VCaP (cell line): ENCODE data around the gene PDCD1LG2.

ENCODE experiments used
- H3K27ac ChIP-seq: fragments of 450-650 bp; 2 replicates; pipeline ENCODE4 v1.5.1; 2017
- CTCF ChIP-seq: fragments of 450-650 bp; conservative IDR thresholded peaks from 2 replicates; pipeline ENCODE4 v1.5.1; 2017; ENCODE audit warnings: mild to moderate bottlenecking, moderate library complexity

The PDCD1LG2 gene

DNA sequence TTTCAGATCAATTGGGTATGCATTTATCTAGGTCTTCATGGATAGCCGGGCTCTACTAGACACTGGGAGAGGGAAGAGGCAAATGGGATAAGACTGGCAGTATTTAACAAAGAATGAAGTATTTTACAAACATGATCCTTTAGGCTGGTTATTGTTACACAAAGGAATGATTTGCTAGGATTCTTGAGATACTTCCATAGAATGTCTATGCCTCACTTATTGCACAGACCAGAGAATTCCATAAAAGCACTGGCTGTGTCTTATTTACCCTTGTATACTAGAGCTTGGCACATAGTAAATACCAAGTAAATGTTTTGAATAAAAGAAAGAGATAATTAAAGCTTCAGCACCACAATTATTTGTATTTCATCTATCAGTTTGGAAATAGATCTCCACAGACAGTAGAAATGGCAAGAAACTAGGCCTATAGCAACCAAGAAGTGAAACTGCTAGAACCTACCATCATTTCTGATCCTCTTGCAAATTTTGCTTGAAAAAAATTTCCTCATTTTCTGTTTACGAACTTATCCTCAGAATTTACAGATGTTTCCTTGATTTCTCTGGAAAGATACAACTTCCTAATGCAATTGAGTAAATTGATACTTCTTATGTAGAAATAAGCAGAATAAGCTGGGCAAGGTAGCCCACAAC, 3.8 kb downstream of the PDCD1LG2 start:
- TF ChIP-seq CTCF, result no peak

DNA sequence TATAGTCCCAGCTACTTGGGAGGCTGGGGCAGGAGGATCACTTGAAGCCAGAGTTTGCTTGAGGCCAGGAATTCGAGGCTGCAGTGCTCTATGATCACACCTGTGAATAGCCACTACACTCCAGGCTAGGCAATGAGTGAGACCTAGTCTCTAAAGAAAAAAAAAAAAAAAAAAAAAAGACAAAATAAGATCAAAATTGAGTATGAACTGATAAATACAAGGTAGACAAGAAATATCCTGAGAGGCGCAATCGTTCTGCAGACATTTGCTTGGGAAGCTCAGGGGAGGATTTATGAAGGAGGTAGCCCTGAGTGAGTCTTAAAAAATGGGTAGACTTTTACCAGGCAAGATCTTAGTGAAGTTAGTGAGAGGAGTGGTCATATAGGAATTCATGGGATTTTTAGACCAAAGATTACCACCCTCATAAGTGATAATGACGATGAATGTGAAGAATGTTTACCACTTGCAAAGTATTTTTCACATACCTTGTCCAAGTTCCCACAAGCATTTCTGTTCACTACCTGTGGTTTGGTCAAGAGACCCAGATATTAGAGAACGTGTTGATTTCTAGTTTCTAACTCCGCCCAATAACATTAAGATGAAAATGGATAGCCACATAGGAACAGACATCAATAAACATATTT, 4.4 kb downstream of the PDCD1LG2 start:
- no peak for TF ChIP-seq CTCF
- H3K27ac ChIP-seq, result no peak overlapping the region

More for the DNA sequence above, 3.8 kb downstream of the PDCD1LG2 start:
- H3K27ac ChIP-seq, result no peak overlapping the region

DNA sequence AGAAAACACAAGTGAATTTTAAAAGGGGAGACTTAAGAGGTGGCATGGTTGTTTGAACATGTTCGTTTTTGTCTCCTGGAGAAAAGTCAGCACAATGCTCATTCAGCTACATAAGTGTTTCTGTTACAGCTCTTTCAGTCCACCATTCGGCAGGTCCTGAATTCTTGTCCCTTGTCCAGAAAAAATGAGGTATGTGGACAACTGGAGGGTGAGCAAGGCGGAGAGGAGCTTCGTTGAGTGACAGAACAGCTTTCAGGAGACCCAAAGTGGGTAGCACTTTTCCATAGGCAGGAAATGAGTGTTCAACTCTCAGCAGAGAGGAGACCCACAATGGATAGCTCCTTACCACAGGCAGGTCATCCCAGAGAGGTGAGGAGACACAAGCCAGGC, 4.9 kb downstream of the PDCD1LG2 start:
- no peak for TF ChIP-seq CTCF
- H3K27ac ChIP-seq, result no peak overlapping the region

GRCh38 chr9:5516453-5517220, 6.3 kb downstream of the PDCD1LG2 start:
- H3K27ac ChIP-seq, result no peak overlapping the region
- TF ChIP-seq CTCF, result no peak

DNA sequence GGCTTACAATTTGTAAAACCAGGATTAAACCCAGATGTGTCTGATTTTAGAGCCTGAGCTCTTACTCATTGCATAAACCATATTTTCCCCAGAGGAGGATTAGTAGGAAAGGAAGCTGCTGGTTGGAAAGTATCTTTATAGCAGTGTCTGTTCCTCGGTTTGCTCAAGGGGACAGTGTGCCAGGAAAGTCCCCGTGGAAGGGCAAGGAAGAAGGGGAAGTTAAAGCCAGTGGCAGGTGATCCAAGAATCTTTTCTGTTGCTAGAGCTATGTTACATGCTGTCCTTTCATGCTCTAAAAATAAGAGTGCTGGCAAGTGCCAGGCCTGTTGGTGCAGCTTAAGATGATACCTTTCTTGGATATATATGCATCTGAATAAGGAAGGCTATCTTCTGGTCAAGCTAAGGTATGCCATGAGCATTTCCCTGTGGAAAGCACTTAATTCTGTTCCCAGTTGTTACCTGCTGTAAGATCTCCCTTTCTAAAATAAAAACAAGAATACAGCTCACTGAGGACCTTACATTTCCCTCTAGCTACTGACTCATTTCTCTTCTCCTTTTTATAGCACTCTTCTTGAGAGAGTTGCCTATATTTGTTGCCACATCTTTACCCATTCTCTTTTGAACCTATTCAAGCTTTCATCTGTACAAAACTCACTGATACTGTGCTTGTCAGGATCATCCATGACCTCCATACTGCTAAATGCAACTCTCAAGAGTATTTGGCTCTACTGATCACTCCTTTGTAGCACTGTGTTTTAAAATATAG, 8.0 kb downstream of the PDCD1LG2 start:
- TF ChIP-seq CTCF, result no peak
- no peak overlapping the region for H3K27ac ChIP-seq

GRCh38 chr9:5518937-5519319, 8.6 kb downstream of the PDCD1LG2 start:
- TF ChIP-seq CTCF, result no peak
- H3K27ac ChIP-seq, result no peak overlapping the region

- no peak overlapping the region for H3K27ac ChIP-seq
- no peak for TF ChIP-seq CTCF
Measured at GRCh38 chr9:5524090-5524489, 13.8 kb downstream of the PDCD1LG2 start.
